OCI-LY1 (cell line): Measurements from ENCODE around the gene LRFN4.

Experiments used
- H2AFZ ChIP-seq: fragments of 200-600 bp; sonication (generic), shearing (Covaris generic); 2 replicates; pipeline ENCODE4 v1.6.0; 2014; ENCODE audit warnings: antibody characterized with exemption, mild to moderate bottlenecking, low read length
- H3F3A ChIP-seq: fragments of 200-600 bp; sonication (generic), shearing (Covaris generic); 2 replicates; pipeline ENCODE4 v1.6.0; 2014; ENCODE audit warnings: mild to moderate bottlenecking, antibody characterized with exemption, low read length, moderate library complexity; ENCODE audit not compliant: insufficient read depth
- H3K27ac ChIP-seq: fragments of 200-600 bp; sonication (generic); 2 replicates; pipeline ENCODE4 v1.5.1; 2014; ENCODE audit warnings: low read length, mixed run types, mild to moderate bottlenecking, low read depth; ENCODE audit not compliant: poor library complexity, severe bottlenecking
- H3K27me3 ChIP-seq: fragments of 200-600 bp; sonication (generic); 2 replicates; pipeline ENCODE4 v1.6.0; 2014; ENCODE audit warnings: antibody characterized with exemption, mild to moderate bottlenecking, low read length, moderate library complexity; ENCODE audit not compliant: insufficient read depth
- H3K36me3 ChIP-seq: fragments of 200-600 bp; sonication (generic); 2 replicates; pipeline ENCODE4 v1.6.1; 2014; ENCODE audit warnings: mild to moderate bottlenecking, antibody characterized with exemption, low read length, moderate library complexity, mixed read lengths; ENCODE audit not compliant: insufficient read depth
- H3K4me1 ChIP-seq: fragments of 200-600 bp; sonication (generic); 2 replicates; pipeline ENCODE4 v1.5.1; 2014; ENCODE audit warnings: mild to moderate bottlenecking, low read length, moderate library complexity; ENCODE audit not compliant: insufficient read depth, severe bottlenecking
- H3K4me2 ChIP-seq: fragments of 200-600 bp; sonication (generic), shearing (Covaris generic); 2 replicates; pipeline ENCODE4 v1.6.1; 2014; ENCODE audit warnings: low read length
- H3K4me3 ChIP-seq: fragments of 200-600 bp; sonication (generic); 2 replicates; pipeline ENCODE4 v1.5.1; 2014; ENCODE audit warnings: low read length, low read depth, mild to moderate bottlenecking, mixed read lengths; ENCODE audit not compliant: poor library complexity, severe bottlenecking
- H3K79me2 ChIP-seq: fragments of 200-600 bp; shearing (Covaris generic); 2 replicates; pipeline ENCODE4 v1.6.1; 2016; ENCODE audit warnings: mixed run types, low read length, mixed read lengths; ENCODE audit not compliant: insufficient read depth
- H3K9ac ChIP-seq: fragments of 200-600 bp; sonication (generic), shearing (Covaris generic); 2 replicates; pipeline ENCODE4 v1.6.1; 2014; ENCODE audit warnings: mild to moderate bottlenecking, low read length, mixed read lengths
- H3K9me2 ChIP-seq: fragments of 200-600 bp; sonication (generic), shearing (Covaris generic); 2 replicates; pipeline ENCODE4 v1.6.1; 2014; ENCODE audit warnings: low read depth, mild to moderate bottlenecking, low read length, mixed read lengths
- H3K9me3 ChIP-seq: fragments of 200-600 bp; shearing (Covaris generic); 2 replicates; pipeline ENCODE4 v1.6.1; 2014; ENCODE audit warnings: low read length, mixed read lengths
- H4K20me1 ChIP-seq: fragments of 200-600 bp; sonication (generic), shearing (Covaris generic); 2 replicates; pipeline ENCODE4 v1.6.0; 2016; ENCODE audit warnings: mild to moderate bottlenecking, low read length; ENCODE audit not compliant: insufficient read depth
- EZH2 ChIP-seq: fragments of 200-600 bp; sonication (generic), shearing (Covaris generic); IDR thresholded peaks from 2 replicates; pipeline ENCODE4 v1.8.0; 2017; ENCODE audit warnings: borderline replicate concordance, mixed run types, mild to moderate bottlenecking, antibody characterized with exemption, low read length, moderate library complexity, mixed read lengths
- TF ChIP-seq, protein P1 (sequence below): fragments of 200-600 bp; sonication (generic), shearing (Covaris generic); IDR thresholded peaks from 2 replicates; pipeline ENCODE4 v1.5.1; 2017; ENCODE audit warnings: mild to moderate bottlenecking, antibody characterized with exemption, low read length, moderate library complexity, mixed read lengths

Gene LRFN4

DNA sequence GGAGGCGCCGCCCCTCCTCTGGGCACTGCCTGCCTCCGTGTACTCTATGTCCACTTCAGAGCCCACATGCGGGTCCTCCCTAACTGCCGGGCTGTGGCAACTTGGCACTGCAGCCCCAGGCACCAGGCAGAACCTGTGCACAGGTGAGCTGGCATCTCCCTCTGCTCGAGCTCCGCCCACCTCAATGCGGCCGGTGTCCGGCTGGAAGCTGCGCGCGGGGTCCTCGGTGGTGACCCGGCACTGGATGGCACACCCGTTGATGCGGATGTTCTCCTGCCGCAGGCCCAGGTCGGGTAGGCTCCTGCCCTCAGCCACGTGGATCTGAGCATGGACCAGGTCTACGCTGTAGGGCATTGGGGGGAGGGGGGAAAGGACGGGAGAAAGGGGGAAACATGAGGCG lies 9.1 kb downstream of the LRFN4 start:
- Histone ChIP-seq H3K4me1 (peaks cover 21% of the 10 kb centered on the region), H3K79me2 (no peaks in the 10 kb centered on the region), H2AFZ (no peak overlapping the region), H3F3A (no peaks in the 10 kb centered on the region), H3K4me3 (no peak overlapping the region), H3K9me3 (no peaks in the 10 kb centered on the region), H3K9me2 (no peaks in the 10 kb centered on the region), H3K27ac (no peak overlapping the region), H3K36me3 (no peaks in the 10 kb centered on the region), H3K27me3 (peaks cover 10% of the 10 kb centered on the region), H4K20me1 (no peaks in the 10 kb centered on the region), H3K9ac (no peak overlapping the region), H3K4me2 (no peak overlapping the region)
- TF ChIP-seq, protein P1, sequence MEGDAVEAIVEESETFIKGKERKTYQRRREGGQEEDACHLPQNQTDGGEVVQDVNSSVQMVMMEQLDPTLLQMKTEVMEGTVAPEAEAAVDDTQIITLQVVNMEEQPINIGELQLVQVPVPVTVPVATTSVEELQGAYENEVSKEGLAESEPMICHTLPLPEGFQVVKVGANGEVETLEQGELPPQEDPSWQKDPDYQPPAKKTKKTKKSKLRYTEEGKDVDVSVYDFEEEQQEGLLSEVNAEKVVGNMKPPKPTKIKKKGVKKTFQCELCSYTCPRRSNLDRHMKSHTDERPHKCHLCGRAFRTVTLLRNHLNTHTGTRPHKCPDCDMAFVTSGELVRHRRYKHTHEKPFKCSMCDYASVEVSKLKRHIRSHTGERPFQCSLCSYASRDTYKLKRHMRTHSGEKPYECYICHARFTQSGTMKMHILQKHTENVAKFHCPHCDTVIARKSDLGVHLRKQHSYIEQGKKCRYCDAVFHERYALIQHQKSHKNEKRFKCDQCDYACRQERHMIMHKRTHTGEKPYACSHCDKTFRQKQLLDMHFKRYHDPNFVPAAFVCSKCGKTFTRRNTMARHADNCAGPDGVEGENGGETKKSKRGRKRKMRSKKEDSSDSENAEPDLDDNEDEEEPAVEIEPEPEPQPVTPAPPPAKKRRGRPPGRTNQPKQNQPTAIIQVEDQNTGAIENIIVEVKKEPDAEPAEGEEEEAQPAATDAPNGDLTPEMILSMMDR = no peak
- no peak for TF ChIP-seq EZH2

DNA sequence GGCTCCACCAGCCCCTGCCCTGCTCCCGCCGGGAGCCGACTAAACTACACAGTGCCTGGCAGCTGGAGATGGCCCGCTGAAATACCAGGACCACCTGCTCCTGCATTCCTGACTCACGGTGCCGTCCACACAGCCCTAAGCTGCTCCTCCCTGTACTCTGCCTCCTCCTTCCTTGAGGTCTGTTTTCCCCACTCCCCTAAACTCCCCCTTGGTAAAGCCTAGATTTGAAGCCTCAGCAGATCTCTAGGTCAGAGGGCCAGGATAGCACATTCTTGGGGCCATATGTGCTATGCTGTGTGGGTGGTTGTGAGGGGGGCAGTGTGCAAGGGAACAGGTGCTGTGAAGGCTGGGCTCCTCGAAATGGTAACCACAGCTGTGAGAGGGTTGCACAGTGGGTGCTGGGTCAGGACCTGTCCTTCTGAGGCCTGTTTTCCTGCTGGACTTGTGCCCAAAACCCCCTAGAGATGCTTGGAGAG lies 9.7 kb downstream of the LRFN4 start:
- Histone ChIP-seq H3K27me3 (peaks cover 10% of the 10 kb centered on the region), H3K79me2 (no peaks in the 10 kb centered on the region), H3K4me2 (no peak overlapping the region), H3K9me3 (no peaks in the 10 kb centered on the region), H3F3A (no peaks in the 10 kb centered on the region), H3K9ac (no peak overlapping the region), H3K4me3 (no peak overlapping the region), H4K20me1 (no peaks in the 10 kb centered on the region), H3K27ac (no peak overlapping the region), H3K9me2 (no peaks in the 10 kb centered on the region), H3K36me3 (no peaks in the 10 kb centered on the region), H3K4me1 (peaks cover 21% of the 10 kb centered on the region), H2AFZ (no peak overlapping the region)
- TF ChIP-seq EZH2 = no peak
- TF ChIP-seq, protein P1 = no peak

DNA sequence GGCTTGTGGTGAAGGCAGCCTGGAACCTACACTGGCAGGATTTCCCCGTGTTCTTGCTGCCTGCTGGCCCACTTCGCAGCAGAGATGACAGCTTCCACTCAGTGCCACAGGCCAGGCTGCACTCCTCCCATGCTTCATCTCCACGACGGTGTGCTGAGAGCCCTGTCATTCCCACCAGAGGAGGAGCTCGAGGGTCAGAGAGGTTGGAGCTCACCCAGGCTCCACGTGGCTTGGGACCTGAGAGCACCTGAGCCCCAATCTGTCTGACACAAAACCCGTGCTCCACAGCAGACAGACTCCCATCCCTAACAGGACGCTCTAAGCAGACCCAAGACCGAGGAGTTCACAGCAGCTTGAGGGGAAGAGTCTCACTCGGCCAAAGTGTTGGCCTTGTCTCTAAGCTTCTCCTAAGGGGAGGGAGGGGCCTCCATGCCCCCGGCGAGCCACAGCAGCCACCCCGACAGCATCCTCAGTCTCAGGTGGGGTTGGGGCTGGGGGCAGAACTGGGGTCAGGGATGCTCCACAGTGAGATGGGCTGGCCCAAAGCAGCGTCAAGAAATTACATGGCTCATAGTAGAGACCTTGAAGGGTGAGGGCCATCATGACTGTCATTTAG lies 10.7 kb downstream of the LRFN4 start:
- H3K79me2 ChIP-seq = no peaks in the 10 kb centered on the region

More for the DNA sequence above, 10.7 kb downstream of the LRFN4 start:
- Histone ChIP-seq H3K27me3 (peaks cover 5% of the 10 kb centered on the region; the same call in 1 of the 2 replicates), H2AFZ (no peak overlapping the region), H3K4me2 (no peak overlapping the region), H3K4me3 (no peak overlapping the region), H3K4me1 (peaks cover 21% of the 10 kb centered on the region), H3F3A (no peaks in the 10 kb centered on the region), H3K36me3 (no peaks in the 10 kb centered on the region), H3K27ac (no peak overlapping the region), H4K20me1 (no peaks in the 10 kb centered on the region), H3K9me2 (no peaks in the 10 kb centered on the region), H3K9me3 (no peaks in the 10 kb centered on the region), H3K9ac (no peak overlapping the region)
- TF ChIP-seq, protein P1 = peak; percentile 19; the same call in 1 of the 2 replicates
- no peak for TF ChIP-seq EZH2
